ENCODE results near the gene KLK8.
"Not testable (repeated sequence)": the region's sequence is repeated elsewhere in the genome, so short reads cannot be mapped to it uniquely, and the experiment has no call there.

Gene KLK8

GRCh38 chr19:50984416-50984815, 17.0 kb downstream of the KLK8 start:
- H3K9me3 Mint-ChIP-seq; H3K36me3 Mint-ChIP-seq (ENCODE audit: low read depth); H3K4me1 Mint-ChIP-seq (ENCODE audit: low read depth); intact Hi-C loops (cut with micrococcal nuclease); H3K27ac Mint-ChIP-seq; H3K4me3 Mint-ChIP-seq: not testable (repeated sequence)
- peaks cover 43% of the 10 kb centered on the region for H3K27me3 Mint-ChIP-seq

GRCh38 chr19:50983625-50984292, 17.6 kb downstream of the KLK8 start, which contains the start of gene KLK7:
TSS of gene KLK7 (minus strand) at chr19:50983917. CDS start at chr19:50982399, 1,518 bp downstream.
- no peak within 1 kb of the TSS for H3K4me3 Mint-ChIP-seq
- no peak within 1 kb of the TSS for H3K27ac Mint-ChIP-seq
- intact Hi-C loops (cut with micrococcal nuclease) = no loop called here
- H3K27me3 Mint-ChIP-seq = peaks cover 45% of the 10 kb centered on the region
- H3K36me3 Mint-ChIP-seq (ENCODE audit: low read depth) = no peaks in the 10 kb centered on the region
- H3K9me3 Mint-ChIP-seq = no peaks in the 10 kb centered on the region
- no peaks in the 10 kb centered on the region for H3K4me1 Mint-ChIP-seq (ENCODE audit: low read depth)

DNA sequence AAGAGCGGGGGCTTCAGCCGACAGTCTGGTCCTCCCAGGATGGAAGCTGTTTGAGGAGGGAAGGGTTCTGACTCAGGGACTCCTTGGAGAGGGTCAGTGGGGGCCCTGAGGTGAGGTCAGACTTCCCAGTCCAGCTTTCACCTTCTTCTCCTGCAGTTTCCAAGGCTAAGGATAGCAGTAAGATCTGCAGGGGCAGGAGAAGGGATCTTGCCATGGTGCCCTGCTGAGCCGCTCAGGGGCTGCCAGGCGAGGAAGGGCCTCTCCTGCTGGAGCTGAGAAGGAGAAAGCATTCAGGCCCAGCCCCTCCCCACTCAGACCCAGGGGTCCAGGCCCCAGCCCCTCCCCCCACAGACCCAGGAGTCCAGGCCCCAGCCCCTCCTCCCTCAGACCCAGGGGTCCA, 19.2 kb downstream of the KLK8 start:
- Mint-ChIP-seq H3K36me3 (ENCODE audit: low read depth) (no peaks in the 10 kb centered on the region), H3K27me3 (peaks cover 46% of the 10 kb centered on the region), H3K27ac (no peak overlapping the region), H3K4me3 (no peak overlapping the region), H3K4me1 (ENCODE audit: low read depth) (no peaks in the 10 kb centered on the region), H3K9me3 (no peaks in the 10 kb centered on the region)
- intact Hi-C loops (cut with micrococcal nuclease) = no loop called here

- H3K27ac Mint-ChIP-seq = no peak overlapping the region
- no peaks in the 10 kb centered on the region for H3K9me3 Mint-ChIP-seq
- no peaks in the 10 kb centered on the region for H3K36me3 Mint-ChIP-seq (ENCODE audit: low read depth)
- H3K4me3 Mint-ChIP-seq = no peak overlapping the region
- intact Hi-C loops (cut with micrococcal nuclease) = no loop called here
- peaks cover 46% of the 10 kb centered on the region for H3K27me3 Mint-ChIP-seq
- no peaks in the 10 kb centered on the region for H3K4me1 Mint-ChIP-seq (ENCODE audit: low read depth)
Observed at GRCh38 chr19:50981587-50982146, 19.7 kb downstream of the KLK8 start.

DNA sequence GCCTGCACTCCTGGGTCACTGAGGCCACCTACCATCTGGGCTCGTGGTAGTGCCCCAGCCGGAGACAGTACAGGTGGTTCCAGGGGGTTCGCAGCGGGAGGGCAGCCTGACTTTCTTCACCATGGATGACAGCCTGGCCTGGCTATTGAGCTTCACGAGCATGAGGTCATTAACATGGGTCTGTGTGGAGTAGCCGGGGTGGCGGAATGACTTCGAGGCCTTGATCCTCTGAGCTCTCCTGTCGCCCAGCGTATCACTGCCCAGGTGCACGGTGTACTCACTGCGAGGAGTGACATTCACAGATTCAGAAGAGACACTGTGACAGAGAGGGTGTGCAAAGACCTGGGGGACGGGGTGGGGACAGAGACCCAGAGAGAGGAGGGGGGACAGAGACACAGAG, 21.2 kb downstream of the KLK8 start:
- Mint-ChIP-seq H3K36me3 (ENCODE audit: low read depth) (no peaks in the 10 kb centered on the region), H3K4me3 (no peak overlapping the region), H3K4me1 (ENCODE audit: low read depth) (no peaks in the 10 kb centered on the region), H3K27ac (no peak overlapping the region), H3K9me3 (no peaks in the 10 kb centered on the region), H3K27me3 (peaks cover 47% of the 10 kb centered on the region)
- intact Hi-C loops (cut with micrococcal nuclease) = no loop called here

GRCh38 chr19:50979758-50980157, 21.6 kb downstream of the KLK8 start:
- intact Hi-C loops (cut with micrococcal nuclease) = no loop called here
- H3K27me3 Mint-ChIP-seq = peaks cover 47% of the 10 kb centered on the region
- no peak overlapping the region for H3K4me3 Mint-ChIP-seq
- H3K27ac Mint-ChIP-seq = no peak overlapping the region
- no peaks in the 10 kb centered on the region for H3K36me3 Mint-ChIP-seq (ENCODE audit: low read depth)
- H3K4me1 Mint-ChIP-seq (ENCODE audit: low read depth) = no peaks in the 10 kb centered on the region
- H3K9me3 Mint-ChIP-seq = no peaks in the 10 kb centered on the region

DNA sequence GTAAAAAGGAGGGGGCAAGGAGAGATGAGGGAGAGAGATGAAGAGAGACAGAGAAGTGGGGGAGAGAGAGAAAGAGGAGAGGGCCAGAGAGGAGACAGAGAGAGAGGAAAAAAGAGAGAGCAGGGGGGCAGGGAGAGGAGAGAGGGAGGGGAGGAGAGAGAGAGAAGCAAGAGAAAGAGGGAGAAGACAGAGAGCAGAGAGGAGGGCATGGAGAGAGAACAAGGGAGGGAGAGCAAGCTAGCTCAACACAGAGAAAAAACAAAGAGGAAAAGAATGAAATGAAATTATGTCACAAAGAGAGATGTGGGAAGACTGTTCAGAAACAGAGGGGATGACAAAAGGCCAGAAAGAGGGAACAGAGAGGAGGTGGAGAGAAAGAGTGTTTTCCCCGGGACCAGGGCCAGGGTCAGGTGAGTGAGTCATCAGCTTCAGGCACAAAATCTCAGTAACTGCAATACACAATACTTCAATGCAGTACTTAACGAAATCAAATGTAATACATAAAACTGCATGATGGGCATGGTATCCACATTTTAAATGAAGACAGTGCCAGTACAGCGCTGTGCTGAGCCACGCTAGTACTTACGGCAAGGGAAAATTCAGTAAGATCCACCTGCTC, 22.5 kb downstream of the KLK8 start:
- Mint-ChIP-seq H3K4me1 (ENCODE audit: low read depth) (no peaks in the 10 kb centered on the region), H3K36me3 (ENCODE audit: low read depth) (no peaks in the 10 kb centered on the region), H3K9me3 (no peaks in the 10 kb centered on the region), H3K27me3 (peaks cover 40% of the 10 kb centered on the region), H3K27ac (no peak overlapping the region), H3K4me3 (no peak overlapping the region)
- intact Hi-C loops (cut with micrococcal nuclease) = no loop called here

- no peaks in the 10 kb centered on the region for H3K36me3 Mint-ChIP-seq (ENCODE audit: low read depth)
- H3K4me3 Mint-ChIP-seq = no peak overlapping the region
- peaks cover 34% of the 10 kb centered on the region for H3K27me3 Mint-ChIP-seq
- no peak overlapping the region for H3K27ac Mint-ChIP-seq
- intact Hi-C loops (cut with micrococcal nuclease) = no loop called here
- H3K4me1 Mint-ChIP-seq (ENCODE audit: low read depth) = no peaks in the 10 kb centered on the region
- no peaks in the 10 kb centered on the region for H3K9me3 Mint-ChIP-seq
Observed at GRCh38 chr19:50977626-50978025, 23.8 kb downstream of the KLK8 start.

DNA sequence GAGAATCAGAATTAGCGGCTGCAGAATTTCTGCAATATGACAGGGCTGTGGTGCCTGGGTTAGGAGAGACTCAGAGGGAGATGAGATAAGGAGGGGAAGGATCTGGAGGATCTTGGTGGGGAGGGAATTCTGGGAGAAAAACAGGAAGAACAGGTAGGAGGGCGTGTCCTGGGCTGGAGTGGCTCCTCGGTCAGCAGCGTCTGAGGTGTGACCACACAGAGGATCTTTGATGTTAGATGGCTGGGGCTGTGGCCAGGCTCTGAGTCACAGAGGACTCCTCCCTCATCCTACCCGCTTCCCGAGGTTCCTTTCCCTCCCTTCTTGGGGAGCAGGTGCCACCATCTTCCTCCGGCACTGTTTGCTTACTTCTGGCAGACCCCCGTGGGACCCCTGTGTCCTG, 25.6 kb downstream of the KLK8 start:
- H3K27me3 Mint-ChIP-seq = peaks cover 22% of the 10 kb centered on the region
- no peaks in the 10 kb centered on the region for H3K4me1 Mint-ChIP-seq (ENCODE audit: low read depth)
- H3K36me3 Mint-ChIP-seq (ENCODE audit: low read depth) = no peaks in the 10 kb centered on the region
- H3K27ac Mint-ChIP-seq = no peak overlapping the region
- H3K9me3 Mint-ChIP-seq = no peaks in the 10 kb centered on the region
- intact Hi-C loops (cut with micrococcal nuclease) = no loop called here
- no peak overlapping the region for H3K4me3 Mint-ChIP-seq

GRCh38 chr19:50974702-50975556, 26.5 kb downstream of the KLK8 start:
- no peak overlapping the region for H3K27ac Mint-ChIP-seq
- no peaks in the 10 kb centered on the region for H3K4me1 Mint-ChIP-seq (ENCODE audit: low read depth)
- no peaks in the 10 kb centered on the region for H3K9me3 Mint-ChIP-seq
- intact Hi-C loops (cut with micrococcal nuclease) = no loop called here
- peaks cover 23% of the 10 kb centered on the region for H3K27me3 Mint-ChIP-seq
- H3K36me3 Mint-ChIP-seq (ENCODE audit: low read depth) = no peaks in the 10 kb centered on the region
- H3K4me3 Mint-ChIP-seq = no peak overlapping the region

DNA sequence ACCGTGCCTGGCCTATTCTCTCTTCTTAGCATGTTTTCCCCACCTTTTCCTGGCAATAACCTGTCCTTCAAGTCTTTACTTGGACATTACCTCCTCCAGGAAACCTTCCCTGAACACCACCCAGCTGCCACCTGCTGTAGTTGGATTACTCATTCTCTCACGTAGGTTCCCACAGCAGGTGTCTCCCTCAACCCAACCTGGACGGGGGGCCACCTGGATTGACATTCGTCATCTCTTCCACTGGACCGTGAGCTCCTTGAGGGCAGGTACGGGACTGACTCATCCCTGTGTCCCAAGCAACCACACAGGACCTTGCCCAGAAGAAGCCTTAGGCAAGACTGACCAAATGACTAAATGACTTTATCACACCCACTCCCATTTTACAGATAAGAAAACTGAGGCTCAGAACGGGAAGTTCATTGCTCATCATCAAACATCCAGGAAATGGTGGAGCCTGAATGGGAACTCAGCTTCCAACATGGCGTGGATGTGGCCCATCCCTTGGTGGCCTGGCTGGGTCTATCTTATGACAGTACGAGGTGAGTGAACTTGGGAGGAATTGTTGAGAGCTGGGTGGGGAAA, 28.5 kb downstream of the KLK8 start:
- no peaks in the 10 kb centered on the region for H3K9me3 Mint-ChIP-seq
- no peak overlapping the region for H3K4me3 Mint-ChIP-seq
- intact Hi-C loops (cut with micrococcal nuclease) = no loop called here
- H3K4me1 Mint-ChIP-seq (ENCODE audit: low read depth) = no peaks in the 10 kb centered on the region
- no peaks in the 10 kb centered on the region for H3K36me3 Mint-ChIP-seq (ENCODE audit: low read depth)
- H3K27ac Mint-ChIP-seq = no peak overlapping the region
- H3K27me3 Mint-ChIP-seq = peaks cover 19% of the 10 kb centered on the region

DNA sequence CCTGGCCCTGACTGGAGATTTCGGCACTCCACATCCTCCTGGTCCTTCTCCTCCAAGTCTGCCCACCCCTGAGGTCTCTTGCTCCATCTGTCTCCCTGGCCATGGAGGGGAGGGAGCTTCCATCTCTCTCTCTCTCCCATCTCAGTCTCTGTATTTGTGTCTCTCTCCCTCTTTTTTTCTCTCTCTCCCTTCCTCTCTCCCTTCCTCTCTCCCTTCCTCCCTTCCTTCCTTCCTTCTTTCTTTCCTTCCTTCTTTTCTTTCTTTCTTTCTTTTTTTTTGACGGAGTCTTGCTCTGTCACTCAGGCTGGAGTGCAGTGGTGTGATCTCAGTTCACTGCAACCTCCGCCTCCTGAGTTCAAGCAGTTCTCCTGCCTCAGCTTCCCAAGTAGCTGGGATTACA, 31.6 kb downstream of the KLK8 start:
- peaks cover 18% of the 10 kb centered on the region for H3K27me3 Mint-ChIP-seq
- H3K4me1 Mint-ChIP-seq (ENCODE audit: low read depth); intact Hi-C loops (cut with micrococcal nuclease); H3K27ac Mint-ChIP-seq; H3K36me3 Mint-ChIP-seq (ENCODE audit: low read depth); H3K4me3 Mint-ChIP-seq; H3K9me3 Mint-ChIP-seq: not testable (repeated sequence)

DNA sequence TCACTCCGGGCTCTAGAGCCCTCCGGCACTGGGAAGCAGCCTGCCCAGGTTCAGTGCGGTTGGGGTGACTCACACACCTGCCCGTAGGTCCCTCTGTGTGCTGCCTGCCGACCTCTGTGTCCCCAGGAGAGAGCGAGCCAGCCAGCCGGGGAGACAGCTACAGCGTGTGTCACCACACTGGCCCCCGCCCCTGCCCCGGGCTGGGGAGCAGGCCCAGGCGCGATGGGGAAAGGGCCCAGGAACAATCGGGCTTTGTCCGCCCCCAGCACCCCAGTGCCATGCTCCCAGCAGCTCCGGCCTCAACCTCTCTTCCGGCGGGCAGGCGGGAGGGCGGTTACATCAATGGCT, 32.0 kb downstream of the KLK8 start, which contains the start of gene KLK6:
Gene KLK6, minus strand, starts transcription at position 179 of the 348 bp plus-strand sequence. CDS start 1,487 bp downstream, outside the sequence.
- Mint-ChIP-seq H3K9me3 (no peaks in the 10 kb centered on the region), H3K4me3 (no peak within 1 kb of the TSS), H3K27ac (no peak within 1 kb of the TSS), H3K4me1 (ENCODE audit: low read depth) (no peaks in the 10 kb centered on the region), H3K36me3 (ENCODE audit: low read depth) (no peaks in the 10 kb centered on the region), H3K27me3 (peaks cover 18% of the 10 kb centered on the region)
- intact Hi-C loops (cut with micrococcal nuclease) = no loop called here
